ENCODE results near the gene UBE2G1.

Gene UBE2G1

GRCh38 chr17:4235372-4236279 is 130.8 kb downstream of the UBE2G1 start:
- TF ChIP-seq TAF1 (IDR thresholded peaks at IDR 0.05; ENCODE audit: borderline replicate concordance, insufficient read depth, low read length) (no peak), SIN3A (IDR thresholded peaks at IDR 0.05; ENCODE audit: borderline replicate concordance, insufficient read depth, low read length) (no peak), FOXP2 (optimal IDR thresholded peaks at IDR 0.05; ENCODE audit: borderline replicate concordance, extremely low read depth, extremely low read length, insufficient read depth) (no peak), POLR2AphosphoS5 (IDR thresholded peaks at IDR 0.05; ENCODE audit: low read depth, low read length) (no peak)
- TF ChIP-seq, protein P1, sequence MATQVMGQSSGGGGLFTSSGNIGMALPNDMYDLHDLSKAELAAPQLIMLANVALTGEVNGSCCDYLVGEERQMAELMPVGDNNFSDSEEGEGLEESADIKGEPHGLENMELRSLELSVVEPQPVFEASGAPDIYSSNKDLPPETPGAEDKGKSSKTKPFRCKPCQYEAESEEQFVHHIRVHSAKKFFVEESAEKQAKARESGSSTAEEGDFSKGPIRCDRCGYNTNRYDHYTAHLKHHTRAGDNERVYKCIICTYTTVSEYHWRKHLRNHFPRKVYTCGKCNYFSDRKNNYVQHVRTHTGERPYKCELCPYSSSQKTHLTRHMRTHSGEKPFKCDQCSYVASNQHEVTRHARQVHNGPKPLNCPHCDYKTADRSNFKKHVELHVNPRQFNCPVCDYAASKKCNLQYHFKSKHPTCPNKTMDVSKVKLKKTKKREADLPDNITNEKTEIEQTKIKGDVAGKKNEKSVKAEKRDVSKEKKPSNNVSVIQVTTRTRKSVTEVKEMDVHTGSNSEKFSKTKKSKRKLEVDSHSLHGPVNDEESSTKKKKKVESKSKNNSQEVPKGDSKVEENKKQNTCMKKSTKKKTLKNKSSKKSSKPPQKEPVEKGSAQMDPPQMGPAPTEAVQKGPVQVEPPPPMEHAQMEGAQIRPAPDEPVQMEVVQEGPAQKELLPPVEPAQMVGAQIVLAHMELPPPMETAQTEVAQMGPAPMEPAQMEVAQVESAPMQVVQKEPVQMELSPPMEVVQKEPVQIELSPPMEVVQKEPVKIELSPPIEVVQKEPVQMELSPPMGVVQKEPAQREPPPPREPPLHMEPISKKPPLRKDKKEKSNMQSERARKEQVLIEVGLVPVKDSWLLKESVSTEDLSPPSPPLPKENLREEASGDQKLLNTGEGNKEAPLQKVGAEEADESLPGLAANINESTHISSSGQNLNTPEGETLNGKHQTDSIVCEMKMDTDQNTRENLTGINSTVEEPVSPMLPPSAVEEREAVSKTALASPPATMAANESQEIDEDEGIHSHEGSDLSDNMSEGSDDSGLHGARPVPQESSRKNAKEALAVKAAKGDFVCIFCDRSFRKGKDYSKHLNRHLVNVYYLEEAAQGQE (IDR thresholded peaks at IDR 0.05; ENCODE audit: insufficient read depth in 1 of 2, low read depth in 2 of 2, low read length in 2 of 2): no peak

DNA sequence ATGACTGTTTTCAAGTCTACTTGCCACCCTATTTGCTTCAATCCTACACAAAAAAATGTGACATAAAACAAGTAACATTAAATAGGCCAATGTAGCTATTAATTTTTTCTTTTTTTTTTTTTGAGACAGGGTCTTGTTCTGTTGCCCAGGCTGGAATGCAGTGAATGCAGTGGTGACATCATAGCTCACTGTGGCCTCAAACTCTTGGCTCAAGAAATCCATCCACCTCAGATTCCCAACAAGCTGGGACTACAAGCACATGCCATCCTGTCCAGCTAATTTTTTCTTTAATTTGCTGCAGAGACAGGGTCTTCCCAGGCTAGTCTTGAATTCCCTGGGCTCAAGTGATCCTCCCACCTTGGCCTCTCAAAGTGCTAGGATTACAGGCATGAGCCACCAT is 132.1 kb downstream of the UBE2G1 start:
- no peak for TF ChIP-seq FOXP2 (optimal IDR thresholded peaks at IDR 0.05; ENCODE audit: borderline replicate concordance, extremely low read depth, extremely low read length, insufficient read depth)
- TF ChIP-seq, protein P1 (IDR thresholded peaks at IDR 0.05; ENCODE audit: insufficient read depth in 1 of 2, low read depth in 2 of 2, low read length in 2 of 2): no peak
- TF ChIP-seq POLR2AphosphoS5 (IDR thresholded peaks at IDR 0.05; ENCODE audit: low read depth, low read length): no peak
- TF ChIP-seq TAF1 (IDR thresholded peaks at IDR 0.05; ENCODE audit: borderline replicate concordance, insufficient read depth, low read length): no peak
- TF ChIP-seq SIN3A (IDR thresholded peaks at IDR 0.05; ENCODE audit: borderline replicate concordance, insufficient read depth, low read length): no peak

DNA sequence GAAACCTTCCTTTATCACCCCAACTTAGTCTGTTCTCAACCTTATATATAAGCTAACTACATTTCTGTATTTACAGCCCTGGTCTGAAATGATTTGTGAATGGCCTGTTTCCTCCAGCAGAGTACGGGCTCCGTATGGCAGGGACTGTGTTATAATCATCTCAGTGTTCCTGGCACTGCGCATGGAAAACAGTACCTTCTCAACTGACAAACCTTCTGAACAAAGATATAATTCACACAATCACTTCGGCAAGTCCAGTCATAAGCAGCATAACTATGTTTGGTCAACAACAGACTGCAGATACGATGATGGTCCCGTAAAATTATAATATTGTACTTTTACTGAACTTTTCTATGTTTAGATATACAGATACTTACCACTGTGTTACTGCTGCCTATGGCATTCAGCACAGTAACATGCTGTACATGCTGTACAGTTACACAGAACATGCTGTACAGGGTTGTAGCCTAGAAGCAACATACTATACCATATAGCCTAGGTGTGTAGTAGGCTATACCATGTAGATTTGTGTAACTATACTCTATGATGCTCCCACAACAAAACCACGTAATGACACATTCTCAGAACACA is 132.7 kb downstream of the UBE2G1 start:
- TF ChIP-seq TAF1 (IDR thresholded peaks at IDR 0.05; ENCODE audit: borderline replicate concordance, insufficient read depth, low read length): no peak
- TF ChIP-seq POLR2AphosphoS5 (IDR thresholded peaks at IDR 0.05; ENCODE audit: low read depth, low read length): no peak
- TF ChIP-seq, protein P1 (IDR thresholded peaks at IDR 0.05; ENCODE audit: insufficient read depth in 1 of 2, low read depth in 2 of 2, low read length in 2 of 2): no peak
- TF ChIP-seq FOXP2 (optimal IDR thresholded peaks at IDR 0.05; ENCODE audit: borderline replicate concordance, extremely low read depth, extremely low read length, insufficient read depth): no peak
- TF ChIP-seq SIN3A (IDR thresholded peaks at IDR 0.05; ENCODE audit: borderline replicate concordance, insufficient read depth, low read length): no peak

- no peak for TF ChIP-seq FOXP2 (optimal IDR thresholded peaks at IDR 0.05; ENCODE audit: borderline replicate concordance, extremely low read depth, extremely low read length, insufficient read depth)
- TF ChIP-seq, protein P1 (IDR thresholded peaks at IDR 0.05; ENCODE audit: insufficient read depth in 1 of 2, low read depth in 2 of 2, low read length in 2 of 2): no peak
- TF ChIP-seq TAF1 (IDR thresholded peaks at IDR 0.05; ENCODE audit: borderline replicate concordance, insufficient read depth, low read length): no peak
- TF ChIP-seq POLR2AphosphoS5 (IDR thresholded peaks at IDR 0.05; ENCODE audit: low read depth, low read length): no peak
- TF ChIP-seq SIN3A (IDR thresholded peaks at IDR 0.05; ENCODE audit: borderline replicate concordance, insufficient read depth, low read length): no peak
These were observed 134.2 kb downstream of the UBE2G1 start for GRCh38 chr17:4232168-4232813.
